NT2/D1 (cell line): Measurements from ENCODE around the gene GIT1.

Experiments used
- SUZ12 ChIP-seq: IDR thresholded peaks from 2 replicates; pipeline ENCODE4 v1.6.1; 2011; ENCODE audit not compliant: insufficient read length, insufficient read depth; ENCODE audit errors: extremely low read depth
- YY1 ChIP-seq: IDR thresholded peaks from 2 replicates; pipeline ENCODE4 v1.6.1; 2011; ENCODE audit not compliant: insufficient read length, insufficient read depth
- ZNF274 ChIP-seq: IDR thresholded peaks from 2 replicates; pipeline ENCODE4 v1.6.1; 2011; ENCODE audit warnings: mild to moderate bottlenecking, low read depth, low read length

DNA sequence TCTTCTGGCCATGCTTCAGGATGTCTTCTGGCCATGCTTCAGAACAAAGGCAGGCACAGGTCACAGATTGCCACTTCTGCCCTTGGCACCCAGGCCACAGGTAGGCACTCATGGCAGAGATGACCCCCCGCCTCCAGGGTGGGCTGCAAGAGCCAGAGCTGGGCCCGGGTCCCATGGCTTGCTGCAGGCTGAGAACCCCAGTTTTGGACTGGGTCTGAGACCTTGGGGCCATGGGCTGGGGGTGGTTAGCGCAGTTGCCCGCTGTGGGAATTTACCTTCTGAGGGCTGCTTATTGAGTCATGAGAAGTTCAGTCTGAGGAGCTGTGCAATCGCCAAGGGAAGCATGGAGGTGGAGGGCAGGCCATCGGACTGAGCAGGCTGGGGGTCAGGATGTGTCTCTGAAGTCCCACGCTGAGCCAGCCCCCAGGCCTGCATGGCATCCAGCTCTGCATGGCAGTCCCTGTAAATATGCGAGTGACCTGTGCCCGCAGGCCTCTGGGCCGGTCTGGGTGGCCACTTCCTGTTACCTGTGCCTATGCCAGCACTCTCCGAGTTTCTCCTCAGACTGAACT, 5.2 kb upstream of the GIT1 start:
- TF ChIP-seq YY1: no peak
- no peak for TF ChIP-seq SUZ12
- no peak for TF ChIP-seq ZNF274
